ENCODE data around the gene MAP2K6.

- no peak for TF ChIP-seq POLR2A (IDR thresholded peaks at IDR 0.05)
- TF ChIP-seq CTCF (IDR thresholded peaks at IDR 0.05), result no peak
These were observed 164.0 kb downstream of the MAP2K6 start for GRCh38 chr17:69578385-69578936.
